Measurements from ENCODE around the gene PPCS.

Gene PPCS

DNA sequence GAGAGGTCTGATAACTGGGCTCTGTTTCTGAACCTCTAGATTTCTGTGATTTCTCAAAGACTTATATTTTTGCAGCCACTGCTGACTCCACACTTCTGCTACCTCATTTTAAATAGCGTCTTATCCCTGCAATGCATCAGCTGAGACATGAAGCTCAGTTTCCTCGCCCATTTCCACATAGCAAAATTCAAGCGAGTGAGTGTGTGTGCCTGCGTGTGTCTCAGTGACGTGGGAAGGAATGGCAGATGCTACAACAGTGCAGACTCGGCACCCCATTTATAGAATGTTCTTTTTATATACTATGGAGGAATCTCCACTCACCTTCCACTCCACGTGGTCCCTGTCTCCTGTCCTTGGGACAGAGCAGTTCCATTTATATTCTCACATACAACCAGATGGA lies 36.2 kb upstream of the PPCS start (continued):
- TF ChIP-seq, protein P1, sequence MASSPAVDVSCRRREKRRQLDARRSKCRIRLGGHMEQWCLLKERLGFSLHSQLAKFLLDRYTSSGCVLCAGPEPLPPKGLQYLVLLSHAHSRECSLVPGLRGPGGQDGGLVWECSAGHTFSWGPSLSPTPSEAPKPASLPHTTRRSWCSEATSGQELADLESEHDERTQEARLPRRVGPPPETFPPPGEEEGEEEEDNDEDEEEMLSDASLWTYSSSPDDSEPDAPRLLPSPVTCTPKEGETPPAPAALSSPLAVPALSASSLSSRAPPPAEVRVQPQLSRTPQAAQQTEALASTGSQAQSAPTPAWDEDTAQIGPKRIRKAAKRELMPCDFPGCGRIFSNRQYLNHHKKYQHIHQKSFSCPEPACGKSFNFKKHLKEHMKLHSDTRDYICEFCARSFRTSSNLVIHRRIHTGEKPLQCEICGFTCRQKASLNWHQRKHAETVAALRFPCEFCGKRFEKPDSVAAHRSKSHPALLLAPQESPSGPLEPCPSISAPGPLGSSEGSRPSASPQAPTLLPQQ (tag by site-specific recombination; IDR thresholded peaks at IDR 0.05) = no peak
- TF ChIP-seq ZNF341 (tag by site-specific recombination; IDR thresholded peaks at IDR 0.05; ENCODE audit: low read depth) = no peak

DNA sequence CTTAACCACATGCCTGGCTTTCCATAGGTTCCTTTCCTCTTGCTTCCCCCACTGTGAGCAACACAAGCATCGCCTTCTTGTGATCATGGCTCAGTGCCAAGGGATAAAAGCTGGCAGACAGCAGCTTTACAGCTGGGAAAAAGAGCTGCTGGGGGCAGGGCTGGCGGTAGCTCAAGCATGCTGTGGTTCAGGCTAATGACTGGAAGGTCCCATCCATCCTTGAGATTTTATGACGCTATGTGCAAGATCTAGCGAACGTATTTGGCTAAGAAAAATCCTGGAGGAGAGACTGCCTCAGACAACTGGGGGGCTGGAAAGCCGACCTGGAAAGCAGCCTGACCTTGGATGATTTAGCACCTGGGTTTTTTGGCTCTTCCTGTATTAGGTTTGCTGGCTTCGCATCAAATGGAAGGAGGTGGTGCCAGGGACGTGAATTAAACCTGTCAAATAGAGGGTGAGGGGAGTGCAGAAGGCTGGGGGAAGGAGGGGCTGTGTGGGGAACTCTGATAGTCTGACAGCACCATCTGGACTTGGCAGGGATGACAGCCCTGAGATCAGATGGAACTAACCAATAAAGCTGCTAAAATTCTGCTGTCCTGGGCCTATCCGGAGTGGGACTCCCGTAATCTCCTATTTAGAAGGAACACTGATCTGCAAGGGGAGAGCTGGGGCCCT lies 35.3 kb upstream of the PPCS start:
- Histone ChIP-seq H3K36me3 (ENCODE audit: control insufficient read depth in 2 of 2, insufficient read depth in 1 of 2, low read length in 2 of 2) (no peaks in the 10 kb centered on the region), H3K9me3 (ENCODE audit: control insufficient read depth, insufficient read depth, low read depth, low read length) (no peaks in the 10 kb centered on the region), H3K4me1 (ENCODE audit: control insufficient read depth, insufficient read depth, low read length) (peaks cover 11% of the 10 kb centered on the region), H3K4me3 (ENCODE audit: low read depth, low read length) (no peak overlapping the region), H3K27ac (ENCODE audit: extremely low read depth, low read depth, low read length) (no peak overlapping the region)
- CTCF ChIA-PET = interaction anchor here (0.9 kb wide), 1 partner anchor 77 kb away, joined by 3 read pairs; no protein-coding TSS in a partner anchor
- POLR2A ChIA-PET = interaction anchor here (1.0 kb wide), 1 partner anchor 261 kb away, joined by 3 read pairs; the partner anchor contains the start of gene YBX1
- TF ChIP-seq ZNF37A (tag by site-specific recombination; IDR thresholded peaks at IDR 0.05) (no peak), ZNF623 (tag by site-specific recombination; IDR thresholded peaks at IDR 0.05) (no peak), WT1 (tag by site-specific recombination; IDR thresholded peaks at IDR 0.05) (no peak), ZNF677 (tag by site-specific recombination; IDR thresholded peaks at IDR 0.05) (no peak), YY1 (tag by site-specific recombination; IDR thresholded peaks at IDR 0.05) (no peak), MYNN (tag by site-specific recombination; IDR thresholded peaks at IDR 0.05; ENCODE audit: borderline replicate concordance) (no peak), ZNF664 (tag by site-specific recombination; IDR thresholded peaks at IDR 0.05) (no peak), ZNF558 (tag by site-specific recombination; IDR thresholded peaks at IDR 0.05) (peak; percentile 38; the same call in 1 of the 2 replicates), YY2 (tag by site-specific recombination; IDR thresholded peaks at IDR 0.05) (no peak), ZNF211 (tag by site-specific recombination; IDR thresholded peaks at IDR 0.05; ENCODE audit: low read depth) (no peak), HOXA7 (CRISPR knock-in tag; IDR thresholded peaks at IDR 0.05; ENCODE audit: borderline replicate concordance) (no peak), MZF1 (tag by site-specific recombination; IDR thresholded peaks at IDR 0.05; ENCODE audit: borderline replicate concordance) (peak; percentile 53; the same call in 1 of the 2 replicates), ZNF202 (tag by site-specific recombination; IDR thresholded peaks at IDR 0.05; ENCODE audit: borderline replicate concordance) (no peak), TRIM28 (IDR thresholded peaks at IDR 0.05; ENCODE audit: borderline replicate concordance, low read length) (peak; percentile 87; the same call in 1 of the 2 replicates), ZNF221 (tag by site-specific recombination; IDR thresholded peaks at IDR 0.05; ENCODE audit: borderline replicate concordance) (no peak), KLF7 (tag by site-specific recombination; IDR thresholded peaks at IDR 0.05; ENCODE audit: borderline replicate concordance) (no peak), BCL11A (tag by site-specific recombination; IDR thresholded peaks at IDR 0.05; ENCODE audit: low read depth) (no peak), ZNF621 (tag by site-specific recombination; IDR thresholded peaks at IDR 0.05) (no peak)
- TF ChIP-seq, protein P2, sequence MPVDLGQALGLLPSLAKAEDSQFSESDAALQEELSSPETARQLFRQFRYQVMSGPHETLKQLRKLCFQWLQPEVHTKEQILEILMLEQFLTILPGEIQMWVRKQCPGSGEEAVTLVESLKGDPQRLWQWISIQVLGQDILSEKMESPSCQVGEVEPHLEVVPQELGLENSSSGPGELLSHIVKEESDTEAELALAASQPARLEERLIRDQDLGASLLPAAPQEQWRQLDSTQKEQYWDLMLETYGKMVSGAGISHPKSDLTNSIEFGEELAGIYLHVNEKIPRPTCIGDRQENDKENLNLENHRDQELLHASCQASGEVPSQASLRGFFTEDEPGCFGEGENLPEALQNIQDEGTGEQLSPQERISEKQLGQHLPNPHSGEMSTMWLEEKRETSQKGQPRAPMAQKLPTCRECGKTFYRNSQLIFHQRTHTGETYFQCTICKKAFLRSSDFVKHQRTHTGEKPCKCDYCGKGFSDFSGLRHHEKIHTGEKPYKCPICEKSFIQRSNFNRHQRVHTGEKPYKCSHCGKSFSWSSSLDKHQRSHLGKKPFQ (tag by site-specific recombination; IDR thresholded peaks at IDR 0.05) = no peak
- TF ChIP-seq, protein P3, sequence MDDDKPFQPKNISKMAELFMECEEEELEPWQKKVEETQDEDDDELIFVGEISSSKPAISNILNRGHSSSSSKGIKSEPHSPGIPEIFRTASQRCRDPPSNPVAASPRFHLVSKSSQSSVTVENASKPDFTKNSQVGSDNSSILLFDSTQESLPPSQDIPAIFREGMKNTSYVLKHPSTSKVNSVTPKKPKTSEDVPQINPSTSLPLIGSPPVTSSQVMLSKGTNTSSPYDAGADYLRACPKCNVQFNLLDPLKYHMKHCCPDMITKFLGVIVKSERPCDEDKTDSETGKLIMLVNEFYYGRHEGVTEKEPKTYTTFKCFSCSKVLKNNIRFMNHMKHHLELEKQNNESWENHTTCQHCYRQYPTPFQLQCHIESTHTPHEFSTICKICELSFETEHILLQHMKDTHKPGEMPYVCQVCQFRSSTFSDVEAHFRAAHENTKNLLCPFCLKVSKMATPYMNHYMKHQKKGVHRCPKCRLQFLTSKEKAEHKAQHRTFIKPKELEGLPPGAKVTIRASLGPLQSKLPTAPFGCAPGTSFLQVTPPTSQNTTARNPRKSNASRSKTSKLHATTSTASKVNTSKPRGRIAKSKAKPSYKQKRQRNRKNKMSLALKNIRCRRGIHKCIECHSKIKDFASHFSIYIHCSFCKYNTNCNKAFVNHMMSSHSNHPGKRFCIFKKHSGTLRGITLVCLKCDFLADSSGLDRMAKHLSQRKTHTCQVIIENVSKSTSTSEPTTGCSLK (tag by site-specific recombination; IDR thresholded peaks at IDR 0.05) = no peak
- TF ChIP-seq, protein P4, sequence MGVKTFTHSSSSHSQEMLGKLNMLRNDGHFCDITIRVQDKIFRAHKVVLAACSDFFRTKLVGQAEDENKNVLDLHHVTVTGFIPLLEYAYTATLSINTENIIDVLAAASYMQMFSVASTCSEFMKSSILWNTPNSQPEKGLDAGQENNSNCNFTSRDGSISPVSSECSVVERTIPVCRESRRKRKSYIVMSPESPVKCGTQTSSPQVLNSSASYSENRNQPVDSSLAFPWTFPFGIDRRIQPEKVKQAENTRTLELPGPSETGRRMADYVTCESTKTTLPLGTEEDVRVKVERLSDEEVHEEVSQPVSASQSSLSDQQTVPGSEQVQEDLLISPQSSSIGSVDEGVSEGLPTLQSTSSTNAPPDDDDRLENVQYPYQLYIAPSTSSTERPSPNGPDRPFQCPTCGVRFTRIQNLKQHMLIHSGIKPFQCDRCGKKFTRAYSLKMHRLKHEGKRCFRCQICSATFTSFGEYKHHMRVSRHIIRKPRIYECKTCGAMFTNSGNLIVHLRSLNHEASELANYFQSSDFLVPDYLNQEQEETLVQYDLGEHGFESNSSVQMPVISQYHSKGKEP (tag by site-specific recombination; IDR thresholded peaks at IDR 0.05) = peak; percentile 76; the same call in 1 of the 2 replicates
- TF ChIP-seq, protein P5, sequence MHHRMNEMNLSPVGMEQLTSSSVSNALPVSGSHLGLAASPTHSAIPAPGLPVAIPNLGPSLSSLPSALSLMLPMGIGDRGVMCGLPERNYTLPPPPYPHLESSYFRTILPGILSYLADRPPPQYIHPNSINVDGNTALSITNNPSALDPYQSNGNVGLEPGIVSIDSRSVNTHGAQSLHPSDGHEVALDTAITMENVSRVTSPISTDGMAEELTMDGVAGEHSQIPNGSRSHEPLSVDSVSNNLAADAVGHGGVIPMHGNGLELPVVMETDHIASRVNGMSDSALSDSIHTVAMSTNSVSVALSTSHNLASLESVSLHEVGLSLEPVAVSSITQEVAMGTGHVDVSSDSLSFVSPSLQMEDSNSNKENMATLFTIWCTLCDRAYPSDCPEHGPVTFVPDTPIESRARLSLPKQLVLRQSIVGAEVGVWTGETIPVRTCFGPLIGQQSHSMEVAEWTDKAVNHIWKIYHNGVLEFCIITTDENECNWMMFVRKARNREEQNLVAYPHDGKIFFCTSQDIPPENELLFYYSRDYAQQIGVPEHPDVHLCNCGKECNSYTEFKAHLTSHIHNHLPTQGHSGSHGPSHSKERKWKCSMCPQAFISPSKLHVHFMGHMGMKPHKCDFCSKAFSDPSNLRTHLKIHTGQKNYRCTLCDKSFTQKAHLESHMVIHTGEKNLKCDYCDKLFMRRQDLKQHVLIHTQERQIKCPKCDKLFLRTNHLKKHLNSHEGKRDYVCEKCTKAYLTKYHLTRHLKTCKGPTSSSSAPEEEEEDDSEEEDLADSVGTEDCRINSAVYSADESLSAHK (tag by site-specific recombination; IDR thresholded peaks at IDR 0.05) = 0 out of 2 replicates have a peak, but pooled peaks have one; percentile 18
- TF ChIP-seq, protein P6, sequence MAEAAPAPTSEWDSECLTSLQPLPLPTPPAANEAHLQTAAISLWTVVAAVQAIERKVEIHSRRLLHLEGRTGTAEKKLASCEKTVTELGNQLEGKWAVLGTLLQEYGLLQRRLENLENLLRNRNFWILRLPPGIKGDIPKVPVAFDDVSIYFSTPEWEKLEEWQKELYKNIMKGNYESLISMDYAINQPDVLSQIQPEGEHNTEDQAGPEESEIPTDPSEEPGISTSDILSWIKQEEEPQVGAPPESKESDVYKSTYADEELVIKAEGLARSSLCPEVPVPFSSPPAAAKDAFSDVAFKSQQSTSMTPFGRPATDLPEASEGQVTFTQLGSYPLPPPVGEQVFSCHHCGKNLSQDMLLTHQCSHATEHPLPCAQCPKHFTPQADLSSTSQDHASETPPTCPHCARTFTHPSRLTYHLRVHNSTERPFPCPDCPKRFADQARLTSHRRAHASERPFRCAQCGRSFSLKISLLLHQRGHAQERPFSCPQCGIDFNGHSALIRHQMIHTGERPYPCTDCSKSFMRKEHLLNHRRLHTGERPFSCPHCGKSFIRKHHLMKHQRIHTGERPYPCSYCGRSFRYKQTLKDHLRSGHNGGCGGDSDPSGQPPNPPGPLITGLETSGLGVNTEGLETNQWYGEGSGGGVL (tag by site-specific recombination; IDR thresholded peaks at IDR 0.05) = peak; percentile 67

Data from HEK293 (cell line).